ENCODE data around the gene BAHCC1. TPM values are rescaled to one million over a fixed set of nuclear protein-coding genes. Genes with fewer than 3 reads are reported as not detected.

Gene BAHCC1
- total and polyA plus RNA-seq, 9 of the 15 experiments (the other 6 are each of a cell fraction or from before 2014, with no cell fraction given), result 0.14 to 26.9 (median 5.0) TPM

DNA sequence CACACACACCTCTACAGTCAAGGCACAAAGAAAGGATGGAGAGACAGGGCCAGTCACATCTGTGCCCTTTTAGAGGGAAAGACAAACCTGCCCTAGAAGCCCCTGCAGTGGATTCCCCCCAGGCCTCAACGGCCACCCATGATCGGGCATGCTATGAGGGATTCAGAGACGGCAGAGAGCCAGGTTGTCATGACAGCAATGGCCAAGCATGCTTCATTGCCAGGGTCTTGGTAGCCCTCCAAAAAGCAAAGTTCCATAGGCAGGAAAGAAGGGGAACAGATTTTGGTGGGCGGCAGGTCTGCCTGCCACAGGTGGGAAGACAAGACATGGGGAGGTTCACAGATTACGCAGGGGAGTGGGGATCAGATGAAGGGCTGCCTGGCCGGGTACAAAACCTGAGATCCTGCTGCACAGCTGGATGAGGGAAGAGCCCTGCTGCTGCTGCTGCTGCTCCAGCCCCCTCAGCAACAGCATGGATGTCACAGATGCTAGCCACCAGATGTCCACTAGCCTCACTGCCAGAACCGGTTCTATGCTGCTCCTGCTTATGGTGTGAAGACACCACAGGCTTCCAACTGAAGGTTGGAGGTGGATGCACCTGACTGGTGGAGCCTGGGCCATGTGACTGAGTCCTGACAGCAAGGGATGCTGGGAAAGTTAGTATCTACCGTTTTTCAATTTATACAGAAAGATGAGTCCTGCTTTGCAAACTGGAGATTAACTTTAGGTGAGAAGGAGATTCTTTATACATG is 99.5 kb downstream of the BAHCC1 start:
- FAIRE-seq, result peak; percentile 80
- no peaks in the 10 kb centered on the region for H3K9me1 ChIP-seq (ENCODE audit: control insufficient read depth, insufficient read depth, low read length)
- H3K36me3 ChIP-seq (ENCODE audit: control insufficient read depth, insufficient read depth, low read length), result no peaks in the 10 kb centered on the region
- H3K9me3 ChIP-seq (replicated peaks; ENCODE audit: control insufficient read depth, insufficient read depth, low read depth, low read length), result no peaks in the 10 kb centered on the region
- no peak overlapping the region for H3K27ac ChIP-seq (ENCODE audit: extremely low read depth, low read depth, low read length)
- intact Hi-C loops (cut with micrococcal nuclease), result no loop called here
- peaks cover 4 to 11% of the 10 kb centered on the region in 2 experiments; a peak in 3 of 5 replicates for H3K27me3 ChIP-seq (ENCODE audit: control insufficient read depth in 2 of 2, insufficient read depth in 2 of 2, low read length in 2 of 2)
- H3K79me2 ChIP-seq (ENCODE audit: control insufficient read depth, insufficient read depth, low read length), result no peaks in the 10 kb centered on the region
- peak overlapping the region; percentile 52 for H3K4me2 ChIP-seq (ENCODE audit: insufficient read depth, low read length)
- H3K4me3 ChIP-seq, result no peak overlapping the region
- ChIA-PET CTCF (ENCODE audit: low intra/inter-chr PET ratio) (no interaction called here), POLR2A (interaction anchor here (1.3 to 8.3 kb wide), 4 partner anchors 11 to 18 kb away, joined by 7 to 132 read pairs (median 30); partner anchors contain the start of gene ACTG1)
- H3K4me1 ChIP-seq (replicated peaks in 1 of 2; ENCODE audit: control insufficient read depth in 2 of 2, insufficient read depth in 2 of 2, low read length in 2 of 2), result peaks cover 3 to 35% of the 10 kb centered on the region in 2 experiments; a peak in 4 of 5 replicates
- ATAC-seq, result peak; percentile 74
- in situ Hi-C loops (cut with MboI), result no loop called here
- H4K20me1 ChIP-seq (replicated peaks; ENCODE audit: control insufficient read depth, insufficient read depth, low read length), result no peaks in the 10 kb centered on the region
- 48% methylated on average over 8 of the region's 8 CpGs for WGBS (ENCODE audit: insufficient coverage, low coverage, missing lambda C conversion rate)
- no TSS peak for BruUV-seq (replicated peaks)
- peak in 1 of 4 experiments; percentile 40 for DNase-seq (ENCODE audit: extremely low read depth in 1 of 4, low spot score in 3 of 4)
- peak overlapping the region in 1 of 2 experiments; percentile 28; a peak in 1 of 4 replicates for H3K9ac ChIP-seq (ENCODE audit: insufficient read depth in 1 of 2, low read depth in 2 of 2, low read length in 2 of 2)
- peak overlapping the region; percentile 48 for H2AFZ ChIP-seq (ENCODE audit: low read depth, low read length)
- TF ChIP-seq, protein P1, sequence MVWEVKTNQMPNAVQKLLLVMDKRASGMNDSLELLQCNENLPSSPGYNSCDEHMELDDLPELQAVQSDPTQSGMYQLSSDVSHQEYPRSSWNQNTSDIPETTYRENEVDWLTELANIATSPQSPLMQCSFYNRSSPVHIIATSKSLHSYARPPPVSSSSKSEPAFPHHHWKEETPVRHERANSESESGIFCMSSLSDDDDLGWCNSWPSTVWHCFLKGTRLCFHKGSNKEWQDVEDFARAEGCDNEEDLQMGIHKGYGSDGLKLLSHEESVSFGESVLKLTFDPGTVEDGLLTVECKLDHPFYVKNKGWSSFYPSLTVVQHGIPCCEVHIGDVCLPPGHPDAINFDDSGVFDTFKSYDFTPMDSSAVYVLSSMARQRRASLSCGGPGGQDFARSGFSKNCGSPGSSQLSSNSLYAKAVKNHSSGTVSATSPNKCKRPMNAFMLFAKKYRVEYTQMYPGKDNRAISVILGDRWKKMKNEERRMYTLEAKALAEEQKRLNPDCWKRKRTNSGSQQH (CRISPR knock-in tag; IDR thresholded peaks at IDR 0.05), result no peak
- no peak for TF ChIP-seq NR2C1 (IDR thresholded peaks at IDR 0.05)
- TF ChIP-seq NR2C1 (tag; IDR thresholded peaks at IDR 0.05), result 0 out of 2 replicates have a peak, but pooled peaks have one; percentile 12
- peak; percentile 41; the same call in 1 of the 2 replicates for TF ChIP-seq CBFA2T2 (conservative IDR thresholded peaks at IDR 0.05)
- TF ChIP-seq, protein P2, sequence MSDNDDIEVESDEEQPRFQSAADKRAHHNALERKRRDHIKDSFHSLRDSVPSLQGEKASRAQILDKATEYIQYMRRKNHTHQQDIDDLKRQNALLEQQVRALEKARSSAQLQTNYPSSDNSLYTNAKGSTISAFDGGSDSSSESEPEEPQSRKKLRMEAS (CRISPR knock-in tag; IDR thresholded peaks at IDR 0.05), result peak; percentile 48
- no peak for TF ChIP-seq KLF6 (CRISPR knock-in tag; IDR thresholded peaks at IDR 0.05; ENCODE audit: borderline replicate concordance)
- no peak for TF ChIP-seq SIRT6 (IDR thresholded peaks at IDR 0.05; ENCODE audit: low read depth, low read length)
- TF ChIP-seq FOXJ3 (CRISPR knock-in tag; IDR thresholded peaks at IDR 0.05), result no peak
- TF ChIP-seq TAF7 (tag; IDR thresholded peaks at IDR 0.05), result no peak
- TF ChIP-seq NFYB (IDR thresholded peaks at IDR 0.05; ENCODE audit: extremely low read depth, insufficient read length), result peak; percentile 13
- TF ChIP-seq, protein P3, sequence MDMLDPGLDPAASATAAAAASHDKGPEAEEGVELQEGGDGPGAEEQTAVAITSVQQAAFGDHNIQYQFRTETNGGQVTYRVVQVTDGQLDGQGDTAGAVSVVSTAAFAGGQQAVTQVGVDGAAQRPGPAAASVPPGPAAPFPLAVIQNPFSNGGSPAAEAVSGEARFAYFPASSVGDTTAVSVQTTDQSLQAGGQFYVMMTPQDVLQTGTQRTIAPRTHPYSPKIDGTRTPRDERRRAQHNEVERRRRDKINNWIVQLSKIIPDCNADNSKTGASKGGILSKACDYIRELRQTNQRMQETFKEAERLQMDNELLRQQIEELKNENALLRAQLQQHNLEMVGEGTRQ (CRISPR knock-in tag; IDR thresholded peaks at IDR 0.05), result peak; percentile 93
- TF ChIP-seq, protein P4, sequence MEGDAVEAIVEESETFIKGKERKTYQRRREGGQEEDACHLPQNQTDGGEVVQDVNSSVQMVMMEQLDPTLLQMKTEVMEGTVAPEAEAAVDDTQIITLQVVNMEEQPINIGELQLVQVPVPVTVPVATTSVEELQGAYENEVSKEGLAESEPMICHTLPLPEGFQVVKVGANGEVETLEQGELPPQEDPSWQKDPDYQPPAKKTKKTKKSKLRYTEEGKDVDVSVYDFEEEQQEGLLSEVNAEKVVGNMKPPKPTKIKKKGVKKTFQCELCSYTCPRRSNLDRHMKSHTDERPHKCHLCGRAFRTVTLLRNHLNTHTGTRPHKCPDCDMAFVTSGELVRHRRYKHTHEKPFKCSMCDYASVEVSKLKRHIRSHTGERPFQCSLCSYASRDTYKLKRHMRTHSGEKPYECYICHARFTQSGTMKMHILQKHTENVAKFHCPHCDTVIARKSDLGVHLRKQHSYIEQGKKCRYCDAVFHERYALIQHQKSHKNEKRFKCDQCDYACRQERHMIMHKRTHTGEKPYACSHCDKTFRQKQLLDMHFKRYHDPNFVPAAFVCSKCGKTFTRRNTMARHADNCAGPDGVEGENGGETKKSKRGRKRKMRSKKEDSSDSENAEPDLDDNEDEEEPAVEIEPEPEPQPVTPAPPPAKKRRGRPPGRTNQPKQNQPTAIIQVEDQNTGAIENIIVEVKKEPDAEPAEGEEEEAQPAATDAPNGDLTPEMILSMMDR (IDR thresholded peaks at IDR 0.05 in 2 of 3, conservative IDR thresholded peaks at IDR 0.05 in 1 of 3; ENCODE audit: insufficient read depth in 2 of 3, low read depth in 1 of 3, low read length in 3 of 3), result no peak
- no peak for TF ChIP-seq CREB1 (IDR thresholded peaks at IDR 0.05)
- no peak for TF ChIP-seq CREB1 (CRISPR knock-in tag; IDR thresholded peaks at IDR 0.05)
- peak; percentile 88 for TF ChIP-seq RAD51 (IDR thresholded peaks at IDR 0.05; ENCODE audit: borderline replicate concordance, low read depth)
- no peak for TF ChIP-seq SAFB (IDR thresholded peaks at IDR 0.05; ENCODE audit: borderline replicate concordance, low read depth, low read length)
- TF ChIP-seq ZNF444 (CRISPR knock-in tag; IDR thresholded peaks at IDR 0.05), result no peak
- no peak for TF ChIP-seq LEF1 (IDR thresholded peaks at IDR 0.05)
- no peak for TF ChIP-seq SMAD3 (CRISPR knock-in tag; conservative IDR thresholded peaks at IDR 0.05)
- no peak for TF ChIP-seq ZFP1 (CRISPR knock-in tag; IDR thresholded peaks at IDR 0.05)
